ENCODE data around the gene HSPB1.

- TF ChIP-seq POLR2AphosphoS5 (IDR thresholded peaks at IDR 0.05), result no peak
- TF ChIP-seq CTCF (IDR thresholded peaks at IDR 0.05), result no peak
- TF ChIP-seq POLR2A (IDR thresholded peaks at IDR 0.05), result no peak
- no peak for TF ChIP-seq EP300 (IDR thresholded peaks at IDR 0.05)
Measured at GRCh38 chr7:76342222-76342621, 39.7 kb downstream of the HSPB1 start.
